Activated T-helper 9 cell treated with anti-CD3 and anti-CD28 coated beads, Interleukin-2, amount 50 U/mL, for 16 hours (primary cell): Measurements from ENCODE around the gene PAK3.

Source experiments
- DNase-seq: peaks from one replicate; pipeline ENCODE4 v3.0.0-alpha.2; 2020; ENCODE audit warnings: low read depth

The PAK3 gene

GRCh38 chrX:111095974-111096895 lies at the start of gene PAK3:
Gene PAK3, plus strand, starts transcription at chrX:111096191. Its CDS starts 26,913 bp downstream, at chrX:111123104.
- DNase-seq, result peak; percentile 9

- DNase-seq, result no peak
These were observed 48.4 kb upstream of the PAK3 start for GRCh38 chrX:111047575-111047974.

- no peak for DNase-seq
These were observed 43.5 kb upstream of the PAK3 start for GRCh38 chrX:111052478-111052877.

GRCh38 chrX:111071542-111072277 lies 24.3 kb upstream of the PAK3 start:
- DNase-seq, result no peak

- no peak for DNase-seq
These were observed 12.9 kb upstream of the PAK3 start for GRCh38 chrX:111083081-111083480.

GRCh38 chrX:111086591-111087006 lies 9.4 kb upstream of the PAK3 start:
- DNase-seq, result no peak

- DNase-seq, result no peak
These were observed 7.4 kb upstream of the PAK3 start for GRCh38 chrX:111088628-111089027.

- DNase-seq, result no peak
These were observed 5.5 kb upstream of the PAK3 start for GRCh38 chrX:111090458-111090857.

GRCh38 chrX:111098874-111099273 lies 2.9 kb downstream of the PAK3 start:
- peak; percentile 61 for DNase-seq

- no peak for DNase-seq
These were observed 4.2 kb downstream of the PAK3 start for GRCh38 chrX:111100191-111100590.

GRCh38 chrX:111101580-111101979 lies 5.6 kb downstream of the PAK3 start:
- no peak for DNase-seq

GRCh38 chrX:111102636-111103035 lies 6.6 kb downstream of the PAK3 start:
- DNase-seq, result no peak

- DNase-seq, result no peak
These were observed 7.3 kb downstream of the PAK3 start for GRCh38 chrX:111103246-111103645.

GRCh38 chrX:111110098-111110775 lies 14.2 kb downstream of the PAK3 start:
- no peak for DNase-seq

GRCh38 chrX:111114806-111115205 lies 18.8 kb downstream of the PAK3 start:
- no peak for DNase-seq

- DNase-seq, result no peak
These were observed 20.7 kb downstream of the PAK3 start for GRCh38 chrX:111116666-111117065.

GRCh38 chrX:111119341-111119740 lies 23.4 kb downstream of the PAK3 start:
- DNase-seq, result no peak

GRCh38 chrX:111123125-111123524 lies 27.1 kb downstream of the PAK3 start:
- DNase-seq, result no peak

GRCh38 chrX:111123606-111124179 lies 27.7 kb downstream of the PAK3 start:
- no peak for DNase-seq

- DNase-seq, result no peak
These were observed 28.4 kb downstream of the PAK3 start for GRCh38 chrX:111124418-111124817.

- DNase-seq, result no peak
These were observed 31.0 kb downstream of the PAK3 start for GRCh38 chrX:111127038-111127437.

GRCh38 chrX:111129921-111130320 lies 33.9 kb downstream of the PAK3 start:
- DNase-seq, result no peak
